Activated CD4-positive, alpha-beta T cell treated with anti-CD3 and anti-CD28 coated beads for 36 hours (primary cell): Measurements from ENCODE around the gene WNT9B. TPM values are rescaled to one million over a fixed set of nuclear protein-coding genes. Genes with fewer than 3 reads are reported as not detected.

ENCODE experiments used
- ATAC-seq: fragments of 200-7000 bp; cut with Tn5 transposase; one replicate; pipeline ENCODE4 v1.10.0; 2021; ENCODE audit warnings: mild to moderate bottlenecking, moderate library complexity
- CTCF ChIA-PET: fragments of 350-600 bp; sonication (Branson Sonifier 250); formaldehyde crosslinking; loops from one replicate; lab custom pipeline; 2021; ENCODE audit warnings: antibody characterized with exemption; lab: Charles Lee
- POLR2A ChIA-PET: fragments of 350-600 bp; sonication (Branson Sonifier 250); formaldehyde crosslinking; loops from one replicate; lab custom pipeline; 2021; ENCODE audit warnings: antibody characterized with exemption, inconsistent platforms; lab: Charles Lee
- DNase-seq: peaks from one replicate; pipeline ENCODE4 v3.0.0-alpha.2; 2020
- H3K27ac Mint-ChIP-seq: one replicate; pipeline ENCODE4 v1.8.0; 2021; ENCODE audit warnings: mixed read lengths
- H3K27me3 Mint-ChIP-seq: one replicate; pipeline ENCODE4 v1.8.0; 2021; ENCODE audit warnings: mixed read lengths
- H3K36me3 Mint-ChIP-seq: one replicate; pipeline ENCODE4 v1.8.0; 2021; ENCODE audit warnings: low read depth, mixed read lengths
- H3K4me1 Mint-ChIP-seq: one replicate; pipeline ENCODE4 v1.8.0; 2021; ENCODE audit warnings: mixed read lengths
- H3K4me3 Mint-ChIP-seq: one replicate; pipeline ENCODE4 v1.8.0; 2021; ENCODE audit warnings: mild to moderate bottlenecking, moderate library complexity, mixed read lengths
- H3K9me3 Mint-ChIP-seq: one replicate; pipeline ENCODE4 v1.8.0; 2021; ENCODE audit warnings: low read depth, mixed read lengths
- intact Hi-C, 2 experiments: fragments of 100-400 bp; cut with DNase I in 1 of 2; cut with micrococcal nuclease in 1 of 2; formaldehyde crosslinking; loops; one replicate each; pipeline versions ENCODE4 v1.14.2 to v1.15.1; 2022 to 2024; cut with DNase I, micrococcal nuclease
- total RNA-seq, 2 experiments: library from RNA; stranded (reverse); gene quantifications; one replicate each; pipeline ENCODE4 v1.2.3, GENCODE V29; 2021

The WNT9B gene
- total RNA-seq, 2 experiments from 2014 or later, result not detected

- peaks cover 2% of the 10 kb centered on the region for H3K9me3 Mint-ChIP-seq
- ChIA-PET POLR2A (no interaction called here), CTCF (no interaction called here)
- H3K36me3 Mint-ChIP-seq, result no peaks in the 10 kb centered on the region
- no peak overlapping the region for H3K27ac Mint-ChIP-seq
- H3K27me3 Mint-ChIP-seq, result peaks cover 2% of the 10 kb centered on the region
- H3K4me1 Mint-ChIP-seq, result no peaks in the 10 kb centered on the region
- H3K4me3 Mint-ChIP-seq, result no peak overlapping the region
- DNase-seq (no peak), ATAC-seq (no peak)
- intact Hi-C loops, result no loop called here
Observed at GRCh38 chr17:46896991-46897390, 45.6 kb downstream of the WNT9B start.

DNA sequence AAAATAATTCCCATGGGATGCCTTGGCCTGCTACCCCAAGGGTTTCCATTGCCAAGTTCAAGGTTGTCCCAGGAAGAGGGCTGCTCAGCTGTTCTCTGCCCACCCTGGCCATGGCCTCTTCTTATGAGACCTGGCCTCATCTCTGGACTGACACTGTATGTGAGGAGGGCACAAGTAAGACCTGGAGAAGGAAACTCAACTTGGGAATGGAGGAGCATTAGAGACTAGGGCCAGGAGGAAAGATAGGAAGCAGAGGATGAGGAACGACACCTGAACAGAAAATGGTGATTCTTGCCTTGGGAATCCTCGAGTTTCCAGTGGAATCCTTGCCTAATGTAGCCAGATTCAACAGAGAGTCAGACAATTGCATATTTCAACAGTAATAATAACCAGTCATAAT is 47.0 kb downstream of the WNT9B start:
- intact Hi-C loops, result no loop called here
- no peak overlapping the region for H3K27ac Mint-ChIP-seq
- DNase-seq, result no peak
- H3K27me3 Mint-ChIP-seq, result peaks cover 2% of the 10 kb centered on the region
- ChIA-PET CTCF (no interaction called here), POLR2A (no interaction called here)
- H3K36me3 Mint-ChIP-seq, result no peaks in the 10 kb centered on the region
- H3K4me3 Mint-ChIP-seq, result no peak overlapping the region
- H3K4me1 Mint-ChIP-seq, result no peaks in the 10 kb centered on the region
- H3K9me3 Mint-ChIP-seq, result peaks cover 2% of the 10 kb centered on the region
- ATAC-seq, result no peak

DNA sequence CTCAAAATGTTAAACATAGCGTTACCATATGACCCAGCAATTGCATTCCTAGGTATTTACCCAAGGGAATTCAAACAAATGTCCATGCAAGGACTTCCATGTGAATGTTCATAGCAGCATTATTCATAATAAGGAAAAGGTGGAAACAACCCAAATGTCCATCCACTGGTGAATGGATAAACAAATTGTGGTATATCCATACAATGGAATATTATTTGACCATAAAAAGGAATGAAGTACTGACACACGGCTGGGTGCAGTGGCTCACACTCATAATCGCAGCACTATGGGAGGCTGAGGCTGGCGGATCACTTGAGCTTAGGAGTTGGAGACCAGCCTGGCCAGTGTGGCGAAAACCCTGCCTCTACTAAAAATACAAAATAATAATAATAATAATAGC is 47.5 kb downstream of the WNT9B start:
- ChIA-PET POLR2A (no interaction called here), CTCF (no interaction called here)
- Mint-ChIP-seq H3K27ac (no peak overlapping the region), H3K36me3 (no peaks in the 10 kb centered on the region), H3K4me3 (no peak overlapping the region), H3K9me3 (peaks cover 2% of the 10 kb centered on the region), H3K4me1 (no peaks in the 10 kb centered on the region), H3K27me3 (peaks cover 4% of the 10 kb centered on the region)
- ATAC-seq, result no peak
- no peak for DNase-seq
- intact Hi-C loops, result no loop called here

GRCh38 chr17:46901291-46901690 is 49.9 kb downstream of the WNT9B start:
- Mint-ChIP-seq H3K36me3 (no peaks in the 10 kb centered on the region), H3K27ac (no peak overlapping the region), H3K4me1 (no peaks in the 10 kb centered on the region), H3K4me3 (no peak overlapping the region), H3K27me3 (peaks cover 6% of the 10 kb centered on the region), H3K9me3 (peaks cover 2% of the 10 kb centered on the region)
- no peak for ATAC-seq
- DNase-seq, result no peak
- ChIA-PET CTCF (interaction anchor here (1.2 kb wide), 1 partner anchor 40 kb away, joined by 3 read pairs; no protein-coding TSS in a partner anchor), POLR2A (no interaction called here)
- intact Hi-C loops, result no loop called here

- POLR2A ChIA-PET, result interaction anchor here (0.7 kb wide), 1 partner anchor 169 kb away, joined by 3 read pairs; no protein-coding TSS in a partner anchor
- no peaks in the 10 kb centered on the region for H3K36me3 Mint-ChIP-seq
- no peak overlapping the region for H3K27ac Mint-ChIP-seq
- H3K9me3 Mint-ChIP-seq, result no peaks in the 10 kb centered on the region
- intact Hi-C loops, result no loop called here
- ATAC-seq (no peak), DNase-seq (no peak)
- CTCF ChIA-PET, result interaction anchor here (0.6 kb wide), 1 partner anchor 27 kb away, joined by 4 read pairs; no protein-coding TSS in a partner anchor
- peaks cover 4% of the 10 kb centered on the region for H3K27me3 Mint-ChIP-seq
- no peaks in the 10 kb centered on the region for H3K4me1 Mint-ChIP-seq
- H3K4me3 Mint-ChIP-seq, result no peak overlapping the region
Observed at GRCh38 chr17:46903762-46904672, 52.6 kb downstream of the WNT9B start.

- Mint-ChIP-seq H3K27me3 (peaks cover 11% of the 10 kb centered on the region), H3K27ac (no peak overlapping the region), H3K36me3 (no peaks in the 10 kb centered on the region), H3K4me3 (no peak overlapping the region), H3K9me3 (no peaks in the 10 kb centered on the region), H3K4me1 (no peaks in the 10 kb centered on the region)
- ATAC-seq (no peak), DNase-seq (no peak)
- POLR2A ChIA-PET, result no interaction called here
- CTCF ChIA-PET, result interaction anchor here (0.6 kb wide), 1 partner anchor 382 kb away, joined by 3 read pairs; no protein-coding TSS in a partner anchor
- intact Hi-C loops, result no loop called here
Observed at GRCh38 chr17:46908068-46908737, 56.8 kb downstream of the WNT9B start.

- Mint-ChIP-seq H3K4me1 (no peaks in the 10 kb centered on the region), H3K27ac (no peak overlapping the region), H3K36me3 (no peaks in the 10 kb centered on the region), H3K4me3 (no peak overlapping the region), H3K27me3 (peaks cover 10% of the 10 kb centered on the region), H3K9me3 (no peaks in the 10 kb centered on the region)
- intact Hi-C loops, result no loop called here
- ChIA-PET POLR2A (no interaction called here), CTCF (interaction anchor here (0.6 kb wide), 1 partner anchor 67 kb away, joined by 3 read pairs; no protein-coding TSS in a partner anchor)
- ATAC-seq (no peak), DNase-seq (no peak)
Observed at GRCh38 chr17:46910179-46910927, 59.0 kb downstream of the WNT9B start.

- ATAC-seq, result no peak
- CTCF ChIA-PET, result interaction anchor here (0.6 kb wide), 1 partner anchor 68 kb away, joined by 3 read pairs; no protein-coding TSS in a partner anchor
- intact Hi-C loops, result no loop called here
Observed at GRCh38 chr17:46911311-46911710, 59.9 kb downstream of the WNT9B start.

DNA sequence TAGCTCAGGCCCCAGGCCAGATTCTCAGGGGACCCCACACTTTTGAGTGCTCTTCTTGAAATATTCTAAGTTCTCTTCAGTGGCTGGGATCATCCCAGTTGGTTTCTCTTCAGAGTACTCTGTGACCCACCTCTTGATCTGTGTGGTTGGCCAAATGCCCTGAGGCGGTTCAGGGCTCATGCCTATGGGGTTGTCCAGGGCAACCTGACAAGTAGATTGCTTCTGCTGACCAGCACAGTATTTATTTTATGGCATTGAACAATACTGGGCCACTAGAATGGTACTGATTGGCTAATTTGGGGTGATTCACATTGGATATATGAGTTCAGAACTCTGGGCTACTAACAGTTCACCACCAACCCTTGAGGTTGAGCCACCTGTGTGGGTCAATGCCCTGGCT is 64.2 kb downstream of the WNT9B start:
- ATAC-seq, result no peak
- no peak overlapping the region for H3K27ac Mint-ChIP-seq
- intact Hi-C loops, result no loop called here
- no peak overlapping the region for H3K4me3 Mint-ChIP-seq
- ChIA-PET CTCF (interaction anchor here (0.9 kb wide), 1 partner anchor 26 kb away, joined by 3 read pairs; no protein-coding TSS in a partner anchor), POLR2A (no interaction called here)
- H3K36me3 Mint-ChIP-seq, result peaks cover 2% of the 10 kb centered on the region
- H3K27me3 Mint-ChIP-seq, result peaks cover 4% of the 10 kb centered on the region
- no peaks in the 10 kb centered on the region for H3K9me3 Mint-ChIP-seq
- H3K4me1 Mint-ChIP-seq, result no peaks in the 10 kb centered on the region
- no peak for DNase-seq

More at GRCh38 chr17:46911311-46911710, 59.9 kb downstream of the WNT9B start:
- H3K36me3 Mint-ChIP-seq, result no peaks in the 10 kb centered on the region
- H3K4me3 Mint-ChIP-seq, result no peak overlapping the region
- H3K4me1 Mint-ChIP-seq, result no peaks in the 10 kb centered on the region
- POLR2A ChIA-PET, result no interaction called here
- peaks cover 8% of the 10 kb centered on the region for H3K27me3 Mint-ChIP-seq
- no peak for DNase-seq
- H3K27ac Mint-ChIP-seq, result no peak overlapping the region
- H3K9me3 Mint-ChIP-seq, result no peaks in the 10 kb centered on the region

GRCh38 chr17:46916211-46916610 is 64.8 kb downstream of the WNT9B start:
- Mint-ChIP-seq H3K4me1 (no peaks in the 10 kb centered on the region), H3K4me3 (no peak overlapping the region), H3K9me3 (no peaks in the 10 kb centered on the region), H3K27me3 (peaks cover 4% of the 10 kb centered on the region), H3K36me3 (peaks cover 2% of the 10 kb centered on the region), H3K27ac (no peak overlapping the region)
- DNase-seq (no peak), ATAC-seq (no peak)
- ChIA-PET POLR2A (no interaction called here), CTCF (no interaction called here)
- intact Hi-C loops, result no loop called here

DNA sequence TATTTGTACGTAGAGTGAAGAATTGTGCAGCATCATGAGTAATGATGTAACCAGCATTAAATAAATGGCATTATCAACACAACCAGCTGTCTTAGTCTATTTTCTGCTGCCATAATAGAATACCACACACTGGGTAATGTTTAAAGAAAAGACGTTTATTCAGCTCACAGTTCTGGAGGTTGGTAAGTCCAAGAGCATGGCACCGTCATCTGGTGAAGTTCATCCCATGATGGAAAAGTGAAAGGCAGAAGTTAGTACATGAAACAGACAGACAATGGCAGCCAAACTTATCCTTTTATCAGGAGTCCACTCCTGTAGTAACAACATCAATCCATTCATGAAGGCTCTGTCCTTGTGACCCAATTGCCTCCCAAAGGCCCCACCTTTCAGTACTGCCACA is 65.2 kb downstream of the WNT9B start:
- no peak for ATAC-seq
- H3K9me3 Mint-ChIP-seq, result no peaks in the 10 kb centered on the region
- no peak for DNase-seq
- peaks cover 4% of the 10 kb centered on the region for H3K27me3 Mint-ChIP-seq
- peaks cover 2% of the 10 kb centered on the region for H3K36me3 Mint-ChIP-seq
- intact Hi-C loops, result no loop called here
- ChIA-PET CTCF (no interaction called here), POLR2A (no interaction called here)
- no peak overlapping the region for H3K4me3 Mint-ChIP-seq
- H3K4me1 Mint-ChIP-seq, result no peaks in the 10 kb centered on the region
- H3K27ac Mint-ChIP-seq, result no peak overlapping the region
